Central memory CD8-positive, alpha-beta T cell (primary cell): ENCODE data around the gene NDRG4.

ENCODE experiments used
- ATAC-seq: fragments of 150-1000 bp; cut with Tn5 transposase; replicated peaks from 2 replicates; pipeline ENCODE4 v1.10.0; 2022; ENCODE audit warnings: mild to moderate bottlenecking, moderate FRiP score, moderate number of reproducible peaks; ENCODE audit not compliant: poor library complexity, severe bottlenecking; ENCODE audit errors: extremely low read depth
- DNase-seq, 2 donors: peaks; one replicate each; pipeline ENCODE4 v3.0.0; 2021; ENCODE audit warnings: low spot score in 2 of 2
- H3K27ac Mint-ChIP-seq: one replicate; pipeline ENCODE4 v1.8.0; 2022; ENCODE audit warnings: low read depth, mild to moderate bottlenecking, moderate library complexity, mixed read lengths
- H3K27me3 Mint-ChIP-seq: one replicate; pipeline ENCODE4 v1.8.0; 2022; ENCODE audit warnings: mixed read lengths
- H3K36me3 Mint-ChIP-seq: one replicate; pipeline ENCODE4 v1.8.0; 2022; ENCODE audit warnings: mild to moderate bottlenecking, moderate library complexity, mixed read lengths; ENCODE audit not compliant: insufficient read depth
- H3K4me1 Mint-ChIP-seq: one replicate; pipeline ENCODE4 v1.8.0; 2022; ENCODE audit warnings: mixed read lengths
- H3K4me3 Mint-ChIP-seq: one replicate; pipeline ENCODE4 v1.8.0; 2022; ENCODE audit warnings: mild to moderate bottlenecking, moderate library complexity, mixed read lengths
- H3K9me3 Mint-ChIP-seq: one replicate; pipeline ENCODE4 v1.8.0; 2022; ENCODE audit warnings: mixed read lengths

The NDRG4 gene

GRCh38 chr16:58499615-58500351 is at the start of gene NDRG4:
NDRG4 (plus strand) TSS chr16:58500143; CDS start chr16:58500249, 106 bp downstream.
- peaks cover 73% of the 10 kb centered on the region for H3K27me3 Mint-ChIP-seq
- peak; percentile 41 for ATAC-seq
- no peak within 1 kb of the TSS for H3K27ac Mint-ChIP-seq
- no peak for DNase-seq
- H3K9me3 Mint-ChIP-seq = no peaks in the 10 kb centered on the region
- peaks cover 1% of the 10 kb centered on the region for H3K36me3 Mint-ChIP-seq
- H3K4me1 Mint-ChIP-seq = peaks cover 10% of the 10 kb centered on the region
- H3K4me3 Mint-ChIP-seq = peak within 1 kb of the TSS; percentile 58

- H3K4me3 Mint-ChIP-seq = no peak overlapping the region
These were observed 49.4 kb upstream of the NDRG4 start for GRCh38 chr16:58450590-58450989.

GRCh38 chr16:58451265-58451689 is 48.7 kb upstream of the NDRG4 start:
- no peak for DNase-seq
- Mint-ChIP-seq H3K9me3 (no peaks in the 10 kb centered on the region), H3K36me3 (no peaks in the 10 kb centered on the region), H3K27me3 (peaks cover 27% of the 10 kb centered on the region), H3K27ac (no peak overlapping the region), H3K4me3 (no peak overlapping the region), H3K4me1 (no peaks in the 10 kb centered on the region)
- ATAC-seq = no peak

More at GRCh38 chr16:58450590-58450989, 49.4 kb upstream of the NDRG4 start:
- Mint-ChIP-seq H3K4me1 (no peaks in the 10 kb centered on the region), H3K9me3 (no peaks in the 10 kb centered on the region), H3K27ac (no peak overlapping the region), H3K27me3 (peaks cover 21% of the 10 kb centered on the region), H3K36me3 (no peaks in the 10 kb centered on the region)
- ATAC-seq = no peak
- DNase-seq = no peak

- no peak for ATAC-seq
- H3K36me3 Mint-ChIP-seq = no peaks in the 10 kb centered on the region
- H3K27me3 Mint-ChIP-seq = peaks cover 27% of the 10 kb centered on the region
- no peaks in the 10 kb centered on the region for H3K9me3 Mint-ChIP-seq
- H3K4me1 Mint-ChIP-seq = no peaks in the 10 kb centered on the region
- no peak overlapping the region for H3K27ac Mint-ChIP-seq
- H3K4me3 Mint-ChIP-seq = no peak overlapping the region
- DNase-seq = no peak
These were observed 48.0 kb upstream of the NDRG4 start for GRCh38 chr16:58451945-58452401.

GRCh38 chr16:58452640-58453039 is 47.3 kb upstream of the NDRG4 start:
- no peak for ATAC-seq
- Mint-ChIP-seq H3K4me3 (no peak overlapping the region), H3K27me3 (peaks cover 27% of the 10 kb centered on the region)

GRCh38 chr16:58454178-58454577 is 45.8 kb upstream of the NDRG4 start:
- Mint-ChIP-seq H3K36me3 (no peaks in the 10 kb centered on the region), H3K27me3 (peaks cover 33% of the 10 kb centered on the region), H3K27ac (no peak overlapping the region), H3K9me3 (no peaks in the 10 kb centered on the region), H3K4me1 (no peaks in the 10 kb centered on the region), H3K4me3 (no peak overlapping the region)
- no peak for ATAC-seq
- no peak for DNase-seq

More at GRCh38 chr16:58452640-58453039, 47.3 kb upstream of the NDRG4 start:
- no peaks in the 10 kb centered on the region for H3K9me3 Mint-ChIP-seq
- H3K4me1 Mint-ChIP-seq = no peaks in the 10 kb centered on the region
- no peak for DNase-seq
- H3K36me3 Mint-ChIP-seq = no peaks in the 10 kb centered on the region
- no peak overlapping the region for H3K27ac Mint-ChIP-seq

GRCh38 chr16:58454856-58455255 is 45.1 kb upstream of the NDRG4 start:
- H3K9me3 Mint-ChIP-seq = no peaks in the 10 kb centered on the region
- no peaks in the 10 kb centered on the region for H3K4me1 Mint-ChIP-seq
- peaks cover 35% of the 10 kb centered on the region for H3K27me3 Mint-ChIP-seq
- H3K27ac Mint-ChIP-seq = no peak overlapping the region
- no peaks in the 10 kb centered on the region for H3K36me3 Mint-ChIP-seq
- H3K4me3 Mint-ChIP-seq = no peak overlapping the region
- ATAC-seq (no peak), DNase-seq (no peak)

- Mint-ChIP-seq H3K27me3 (peaks cover 41% of the 10 kb centered on the region), H3K4me1 (no peaks in the 10 kb centered on the region), H3K9me3 (no peaks in the 10 kb centered on the region), H3K27ac (no peak overlapping the region), H3K36me3 (no peaks in the 10 kb centered on the region), H3K4me3 (no peak overlapping the region)
- no peak for ATAC-seq
- no peak for DNase-seq
These were observed 44.2 kb upstream of the NDRG4 start for GRCh38 chr16:58455750-58456149.

GRCh38 chr16:58456193-58456592 is 43.8 kb upstream of the NDRG4 start:
- H3K4me3 Mint-ChIP-seq = no peak overlapping the region

GRCh38 chr16:58458606-58459343 is 41.2 kb upstream of the NDRG4 start:
- ATAC-seq (no peak), DNase-seq (no peak)
- H3K27ac Mint-ChIP-seq = no peak overlapping the region
- H3K9me3 Mint-ChIP-seq = no peaks in the 10 kb centered on the region
- peaks cover 62% of the 10 kb centered on the region for H3K27me3 Mint-ChIP-seq
- H3K36me3 Mint-ChIP-seq = no peaks in the 10 kb centered on the region
- no peaks in the 10 kb centered on the region for H3K4me1 Mint-ChIP-seq
- no peak overlapping the region for H3K4me3 Mint-ChIP-seq

More at GRCh38 chr16:58456193-58456592, 43.8 kb upstream of the NDRG4 start:
- Mint-ChIP-seq H3K4me1 (no peaks in the 10 kb centered on the region), H3K9me3 (no peaks in the 10 kb centered on the region), H3K27ac (no peak overlapping the region), H3K36me3 (no peaks in the 10 kb centered on the region), H3K27me3 (peaks cover 45% of the 10 kb centered on the region)
- ATAC-seq = no peak
- no peak for DNase-seq

- no peak overlapping the region for H3K27ac Mint-ChIP-seq
- H3K4me1 Mint-ChIP-seq = peaks cover under 1% of the 10 kb centered on the region
- no peak for ATAC-seq
- H3K36me3 Mint-ChIP-seq = no peaks in the 10 kb centered on the region
- peaks cover 57% of the 10 kb centered on the region for H3K27me3 Mint-ChIP-seq
- H3K9me3 Mint-ChIP-seq = no peaks in the 10 kb centered on the region
- H3K4me3 Mint-ChIP-seq = no peak overlapping the region
- no peak for DNase-seq
These were observed 40.4 kb upstream of the NDRG4 start for GRCh38 chr16:58459344-58460218.

- H3K36me3 Mint-ChIP-seq = no peaks in the 10 kb centered on the region
- H3K27ac Mint-ChIP-seq = no peak overlapping the region
- peaks cover 7% of the 10 kb centered on the region for H3K4me1 Mint-ChIP-seq
- no peak overlapping the region for H3K4me3 Mint-ChIP-seq
- no peaks in the 10 kb centered on the region for H3K9me3 Mint-ChIP-seq
- ATAC-seq = no peak
- H3K27me3 Mint-ChIP-seq = peaks cover 57% of the 10 kb centered on the region
- no peak for DNase-seq
These were observed 39.7 kb upstream of the NDRG4 start for GRCh38 chr16:58460219-58460610.
